ENCODE measurements around the gene TOX4.

GRCh38 chr14:21476925-21477681, at the start of gene TOX4, which contains the start of gene RAB2B:
- TF ChIP-seq, protein P1, sequence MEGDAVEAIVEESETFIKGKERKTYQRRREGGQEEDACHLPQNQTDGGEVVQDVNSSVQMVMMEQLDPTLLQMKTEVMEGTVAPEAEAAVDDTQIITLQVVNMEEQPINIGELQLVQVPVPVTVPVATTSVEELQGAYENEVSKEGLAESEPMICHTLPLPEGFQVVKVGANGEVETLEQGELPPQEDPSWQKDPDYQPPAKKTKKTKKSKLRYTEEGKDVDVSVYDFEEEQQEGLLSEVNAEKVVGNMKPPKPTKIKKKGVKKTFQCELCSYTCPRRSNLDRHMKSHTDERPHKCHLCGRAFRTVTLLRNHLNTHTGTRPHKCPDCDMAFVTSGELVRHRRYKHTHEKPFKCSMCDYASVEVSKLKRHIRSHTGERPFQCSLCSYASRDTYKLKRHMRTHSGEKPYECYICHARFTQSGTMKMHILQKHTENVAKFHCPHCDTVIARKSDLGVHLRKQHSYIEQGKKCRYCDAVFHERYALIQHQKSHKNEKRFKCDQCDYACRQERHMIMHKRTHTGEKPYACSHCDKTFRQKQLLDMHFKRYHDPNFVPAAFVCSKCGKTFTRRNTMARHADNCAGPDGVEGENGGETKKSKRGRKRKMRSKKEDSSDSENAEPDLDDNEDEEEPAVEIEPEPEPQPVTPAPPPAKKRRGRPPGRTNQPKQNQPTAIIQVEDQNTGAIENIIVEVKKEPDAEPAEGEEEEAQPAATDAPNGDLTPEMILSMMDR (IDR thresholded peaks at IDR 0.05), result peak; percentile 86 to 99 (median 94)
- TF ChIP-seq POLR2A (IDR thresholded peaks at IDR 0.05), result peak in 1 of 2 donors; percentile 77
